GM12878 (cell line): ENCODE measurements around the gene SH2D3A. TPM values are rescaled to one million over a fixed set of nuclear protein-coding genes. Genes with fewer than 3 reads are reported as not detected.

Source experiments
- ATAC-seq: fragments of 200-7000 bp; cut with Tn5 transposase; 3 replicates; pipeline ENCODE4 v1.9.1; 2020; ENCODE audit warnings: mild to moderate bottlenecking, moderate library complexity
- BruUV-seq: library from RNA; stranded (reverse); fragments of 400-500 nt; replicated peaks from 2 replicates; lab custom pipeline; 2021; lab: Mats Ljungman, UMichigan
- CTCF ChIA-PET: fragments of 300-600 bp; sonication (Branson Sonifier 250); formaldehyde crosslinking; extraction: SDS; loops from one replicate; lab custom pipeline; 2021; ENCODE audit warnings: inconsistent platforms; lab: Yijun Ruan, JAX
- POLR2A ChIA-PET: fragments of 350-600 bp; formaldehyde crosslinking; extraction: SDS; loops from one replicate; lab custom pipeline; 2021; ENCODE audit warnings: inconsistent platforms; lab: Charles Lee
- RAD21 ChIA-PET: fragments of 300-600 bp; sonication (Branson Sonifier 250); formaldehyde crosslinking; loops from one replicate; lab custom pipeline; 2023; ENCODE audit warnings: antibody characterized with exemption; ENCODE audit not compliant: unreplicated experiment; lab: Charles Lee
- SMC1A ChIA-PET: fragments of 300-600 bp; sonication (Branson Sonifier 250); formaldehyde crosslinking; loops from one replicate; lab custom pipeline; 2023; ENCODE audit not compliant: unreplicated experiment, uncharacterized antibody; lab: Charles Lee
- DNase-seq: peaks from one replicate; pipeline ENCODE4 v3.0.0-alpha.2; 2011; ENCODE audit warnings: low read depth, low spot score
- FAIRE-seq: peaks from 3 replicates; lab custom pipeline; 2011; peaks lifted over from hg19 to GRCh38; lab: Jason Lieb, UNC
- H2AFZ ChIP-seq: 2 replicates; pipeline ENCODE4 v1.6.0; 2011; ENCODE audit warnings: low read depth, low read length, control low read depth; ENCODE audit not compliant: control insufficient read depth
- H3K27ac ChIP-seq: 2 replicates; pipeline ENCODE4 v1.5.1; 2011; ENCODE audit warnings: control low read depth; ENCODE audit not compliant: control insufficient read depth, insufficient read depth
- H3K27me3 ChIP-seq, 2 experiments: replicated peaks in 1 of 2; 2 replicates each; pipeline versions ENCODE4 v1.6.0 to v1.6.1; 2011; ENCODE audit warnings: low read length in 1 of 2; ENCODE audit not compliant: control insufficient read depth in 2 of 2, insufficient read depth in 2 of 2
- H3K36me3 ChIP-seq, 2 experiments: 2 replicates each; pipeline ENCODE4 v1.5.1; 2011; ENCODE audit warnings: low read length in 1 of 2; ENCODE audit not compliant: control insufficient read depth in 2 of 2, insufficient read depth in 2 of 2
- H3K4me1 ChIP-seq: 2 replicates; pipeline ENCODE4 v1.6.1; 2011; ENCODE audit warnings: mild to moderate bottlenecking, low read length, moderate library complexity, mixed read lengths; ENCODE audit not compliant: control insufficient read depth, insufficient read depth
- H3K4me2 ChIP-seq: 2 replicates; pipeline ENCODE4 v1.6.0; 2011; ENCODE audit warnings: control low read depth; ENCODE audit not compliant: control insufficient read depth, insufficient read depth
- H3K4me3 ChIP-seq: fragments of 200-600 bp; sonication (generic); 2 replicates; pipeline ENCODE4 v1.5.1; 2016
- H3K79me2 ChIP-seq: 2 replicates; pipeline ENCODE4 v1.6.0; 2011; ENCODE audit warnings: low read length; ENCODE audit not compliant: control insufficient read depth, insufficient read depth
- H3K9ac ChIP-seq: 2 replicates; pipeline ENCODE4 v1.8.0; 2011; ENCODE audit warnings: low read length, control low read depth, mixed read lengths; ENCODE audit not compliant: control insufficient read depth, insufficient read depth
- H3K9me3 ChIP-seq: replicated peaks from 3 replicates; pipeline ENCODE4 v1.5.1; 2011; ENCODE audit warnings: mild to moderate bottlenecking, low read length; ENCODE audit not compliant: control insufficient read depth, insufficient read depth
- H4K20me1 ChIP-seq: 2 replicates; pipeline ENCODE4 v1.6.0; 2011; ENCODE audit not compliant: control insufficient read depth, insufficient read depth
- ASH2L ChIP-seq: fragments of 300-600, 200-600 bp; sonication (generic); IDR thresholded peaks from 2 replicates; pipeline ENCODE4 v1.6.1; 2017; ENCODE audit warnings: low read depth, mild to moderate bottlenecking, borderline replicate concordance
- BACH1 ChIP-seq: fragments of 450-650 bp; IDR thresholded peaks from 2 replicates; pipeline ENCODE4 v1.6.1; 2017; ENCODE audit warnings: mild to moderate bottlenecking, borderline replicate concordance
- CHD2 ChIP-seq: IDR thresholded peaks from 2 replicates; pipeline ENCODE4 v1.6.1; 2011; ENCODE audit warnings: low read depth, low read length, improper control_type of control experiment, borderline replicate concordance
- EED ChIP-seq: sonication (generic); IDR thresholded peaks from 2 replicates; pipeline ENCODE4 v1.6.1; 2016; ENCODE audit warnings: antibody characterized with exemption, low read depth
- FOS ChIP-seq: IDR thresholded peaks from 3 replicates; pipeline ENCODE4 v1.6.1; 2011; ENCODE audit warnings: borderline replicate concordance; ENCODE audit not compliant: insufficient read length; ENCODE audit errors: extremely low read depth
- HCFC1 ChIP-seq: fragments of 150-350 bp; IDR thresholded peaks from 2 replicates; pipeline ENCODE4 v1.6.1; 2014; ENCODE audit warnings: low read length
- IRF4 ChIP-seq: IDR thresholded peaks from 2 replicates; pipeline ENCODE4 v1.6.1; 2011; ENCODE audit warnings: low read depth, low read length
- MEF2A ChIP-seq: IDR thresholded peaks from 2 replicates; pipeline ENCODE4 v1.6.1; 2011; ENCODE audit warnings: low read depth, mild to moderate bottlenecking, low read length, moderate library complexity; ENCODE audit not compliant: insufficient read depth
- MEF2B ChIP-seq: fragments of 450-650 bp; IDR thresholded peaks from 2 replicates; pipeline ENCODE4 v1.6.1; 2018; ENCODE audit warnings: mild to moderate bottlenecking, moderate library complexity; ENCODE audit not compliant: partially characterized antibody, poor library complexity, severe bottlenecking
- MYC ChIP-seq: IDR thresholded peaks from 2 replicates; pipeline ENCODE4 v1.6.1; 2011; ENCODE audit warnings: mild to moderate bottlenecking, low read length, moderate library complexity, inconsistent platforms; ENCODE audit not compliant: insufficient read depth, insufficient replicate concordance, insufficient read length, severe bottlenecking
- SP1 ChIP-seq: IDR thresholded peaks from one replicate; pipeline ENCODE4 v1.6.1; 2011; ENCODE audit warnings: low read depth, low read length
- SPI1 ChIP-seq: IDR thresholded peaks from 2 replicates; pipeline ENCODE4 v1.6.1; 2011; ENCODE audit warnings: low read depth, mild to moderate bottlenecking, low read length, moderate library complexity, borderline replicate concordance; ENCODE audit not compliant: insufficient read depth
- STAT1 ChIP-seq: fragments of 450-650 bp; conservative IDR thresholded peaks from 2 replicates; pipeline ENCODE4 v1.6.1; 2014; ENCODE audit warnings: antibody characterized with exemption, mild to moderate bottlenecking
- TAF1 ChIP-seq: IDR thresholded peaks from 2 replicates; pipeline ENCODE4 v1.6.1; 2011; ENCODE audit warnings: mild to moderate bottlenecking, low read depth, low read length, borderline replicate concordance
- ZNF274 ChIP-seq: IDR thresholded peaks from one replicate; pipeline ENCODE4 v1.8.0; 2011; ENCODE audit not compliant: insufficient read length, insufficient read depth
- ZNF622 ChIP-seq: fragments of 450-650 bp; IDR thresholded peaks from 2 replicates; pipeline ENCODE4 v1.6.1; 2017; ENCODE audit warnings: mild to moderate bottlenecking, inconsistent platforms
- WGBS: methylation state at CpG from one replicate; pipeline ENCODE4 v1.1.6; 2016; ENCODE audit warnings: low lambda C conversion rate; ENCODE audit not compliant: insufficient replicate concordance, insufficient coverage; ENCODE audit errors: missing lambda C conversion rate; 5-methylcytosine and 5-hydroxymethylcytosine counted together
- in situ Hi-C: fragments of 300-500 bp; cut with MboI; formaldehyde crosslinking; loops from 9 replicates; pipeline ENCODE4 v1.14.3; 2018; ENCODE audit warnings: mixed read lengths
- intact Hi-C: fragments of 100-400 bp; cut with micrococcal nuclease; formaldehyde crosslinking; loops from one replicate; pipeline ENCODE4 v1.14.2; 2022; ENCODE audit not compliant: unreplicated experiment
- polyA plus RNA-seq, 11 experiments: library from polyadenylated mRNA; depleted of rRNA in 4 of 11; unstranded in 6 of 11; stranded (reverse) in 5 of 11; fragments of >200 nt; fragmentation: Nextera tagmentation in 4 of 11; fragmentation: Illumina TruSeq in 1 of 11; extraction: Ambion mirVana in 4 of 11; extraction: Trizol in 1 of 11; gene quantifications; 1 replicate in 1 of 11; 2 replicates in 10 of 11; pipeline versions ENCODE4 v1.2.1 to v1.2.3, GENCODE V29; 2011 to 2016; ENCODE audit warnings: inconsistent platforms in 2 of 11, missing spikeins in 2 of 11, low read depth in 1 of 11
- total RNA-seq, 4 experiments: library from RNA; depleted of rRNA in 3 of 4; stranded (reverse); fragments of >200 nt in 3 of 4; fragmentation: Illumina TruSeq in 1 of 4; extraction: Trizol in 1 of 4; gene quantifications; 2 replicates each; pipeline versions ENCODE4 v1.2.1 to v1.2.3, GENCODE V29; 2013 to 2021
- TF ChIP-seq, protein P1 (sequence below): fragments of 450-650 bp; IDR thresholded peaks from 2 replicates; pipeline ENCODE4 v1.6.1; 2018; ENCODE audit warnings: mild to moderate bottlenecking, low read depth, moderate library complexity; ENCODE audit not compliant: partially characterized antibody
- TF ChIP-seq, protein P2 (sequence below): IDR thresholded peaks from 2 replicates; pipeline ENCODE4 v1.6.1; 2011; ENCODE audit warnings: borderline replicate concordance, low read depth, mild to moderate bottlenecking, moderate library complexity, low read length; ENCODE audit not compliant: insufficient read depth, poor library complexity, severe bottlenecking

SH2D3A gene
- total and polyA plus RNA-seq, 10 of the 15 experiments (the other 5 are each of a cell fraction or from before 2014, with no cell fraction given): 0.77 to 24.4 (median 9.5) TPM

DNA sequence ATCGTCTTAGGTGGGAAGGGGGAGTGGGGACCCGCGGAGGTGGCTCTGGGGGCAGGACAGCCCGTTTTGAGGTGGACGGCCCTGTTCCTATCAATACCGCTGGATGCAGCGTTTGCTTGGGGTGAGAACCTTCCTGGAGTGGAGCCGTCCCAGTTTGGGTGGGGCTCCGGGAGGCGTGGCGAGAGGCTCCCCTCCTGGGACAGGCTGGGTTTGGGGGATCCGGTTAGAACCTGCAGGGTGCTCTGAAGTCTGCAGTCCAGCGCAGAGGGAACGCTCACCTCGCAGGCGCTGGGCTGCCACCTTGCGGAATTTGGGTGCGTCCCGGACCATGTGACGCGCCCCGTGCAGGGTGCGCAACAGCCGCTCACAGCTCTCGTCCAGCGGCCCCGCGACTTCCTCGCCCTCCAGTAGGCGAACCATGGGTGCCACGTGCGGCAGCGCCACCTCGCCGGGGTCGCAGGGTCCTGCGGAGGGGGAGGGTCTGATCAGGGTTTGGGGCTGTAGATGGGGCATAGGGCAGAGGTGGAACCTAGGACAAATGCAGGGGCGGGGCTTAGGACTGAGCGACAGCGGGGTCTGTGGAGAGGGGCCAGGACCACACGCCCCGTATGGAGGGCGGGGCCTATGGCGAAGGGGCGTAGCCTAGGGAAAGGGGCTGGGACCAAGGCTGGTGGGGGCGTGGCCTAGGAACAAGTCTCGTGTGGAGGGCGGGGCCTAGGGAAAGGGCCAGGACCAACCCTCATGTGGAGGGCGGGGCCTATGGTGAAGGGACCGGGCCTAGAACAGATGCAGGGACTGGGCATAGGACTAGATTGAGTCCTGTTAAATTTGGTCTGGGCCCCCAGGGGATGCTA is 13.8 kb downstream of the SH2D3A start:
- CTCF ChIA-PET: interaction anchor here (0.6 to 1.4 kb wide), 4 partner anchors 10 to 433 kb away, joined by 3 to 7 read pairs (median 4); partner anchors contain the start of genes GPR108 and TNFSF9
- Histone ChIP-seq H3K79me2 (no peaks in the 10 kb centered on the region; the same call in 1 of the 2 replicates), H3K36me3 (peaks cover 9 to 13% of the 10 kb centered on the region in 2 experiments), H4K20me1 (no peaks in the 10 kb centered on the region), H3K27ac (peak overlapping the region; percentile 64), H3K27me3 (no peaks in the 10 kb centered on the region), H2AFZ (peak overlapping the region; percentile 91), H3K9ac (peak overlapping the region; percentile 50; the same call in 1 of the 2 replicates), H3K4me2 (peak overlapping the region; percentile 92), H3K4me1 (peaks cover 18% of the 10 kb centered on the region), H3K4me3 (peak overlapping the region; percentile 48; the same call in 1 of the 2 replicates), H3K9me3 (no peaks in the 10 kb centered on the region)
- DNase-seq (peak; percentile 57), FAIRE-seq (peak; percentile 94), ATAC-seq (peak; percentile 96)
- POLR2A ChIA-PET: interaction anchor here (0.6 kb wide), 1 partner anchor 110 kb away, joined by 3 read pairs; no protein-coding TSS in a partner anchor
- intact Hi-C loops (loop anchor here (5.0 kb wide), 2 partner anchors 109 to 121 kb away; no protein-coding TSS in a partner anchor), in situ Hi-C loops (no loop called here)
- WGBS: 4% methylated on average over 50 of the region's 50 CpGs
- no TSS peak for BruUV-seq
- RAD21 ChIA-PET: interaction anchor here (0.6 to 1.0 kb wide), 5 partner anchors 15 to 242 kb away, joined by 3 to 6 read pairs (median 3); partner anchors contain the start of gene VAV1
- SMC1A ChIA-PET: interaction anchor here (1.0 kb wide), 1 partner anchor 12 kb away, joined by 3 read pairs; no protein-coding TSS in a partner anchor
- TF ChIP-seq TAF1: no peak; the same call in 1 of the 2 replicates
- TF ChIP-seq MEF2B: peak; percentile 55
- TF ChIP-seq MEF2A: no peak
- TF ChIP-seq HCFC1: peak; percentile 11; the same call in 1 of the 2 replicates
- TF ChIP-seq ASH2L: no peak
- TF ChIP-seq SPI1: peak; percentile 28; the same call in 1 of the 2 replicates
- no peak for TF ChIP-seq IRF4
- no peak for TF ChIP-seq ZNF622
- peak; percentile 63 for TF ChIP-seq MYC
- TF ChIP-seq CHD2: 0 out of 2 replicates have a peak, but pooled peaks have one; percentile 61
- TF ChIP-seq FOS: no peak
- no peak for TF ChIP-seq BACH1
- no peak for TF ChIP-seq ZNF274
- TF ChIP-seq, protein P1, sequence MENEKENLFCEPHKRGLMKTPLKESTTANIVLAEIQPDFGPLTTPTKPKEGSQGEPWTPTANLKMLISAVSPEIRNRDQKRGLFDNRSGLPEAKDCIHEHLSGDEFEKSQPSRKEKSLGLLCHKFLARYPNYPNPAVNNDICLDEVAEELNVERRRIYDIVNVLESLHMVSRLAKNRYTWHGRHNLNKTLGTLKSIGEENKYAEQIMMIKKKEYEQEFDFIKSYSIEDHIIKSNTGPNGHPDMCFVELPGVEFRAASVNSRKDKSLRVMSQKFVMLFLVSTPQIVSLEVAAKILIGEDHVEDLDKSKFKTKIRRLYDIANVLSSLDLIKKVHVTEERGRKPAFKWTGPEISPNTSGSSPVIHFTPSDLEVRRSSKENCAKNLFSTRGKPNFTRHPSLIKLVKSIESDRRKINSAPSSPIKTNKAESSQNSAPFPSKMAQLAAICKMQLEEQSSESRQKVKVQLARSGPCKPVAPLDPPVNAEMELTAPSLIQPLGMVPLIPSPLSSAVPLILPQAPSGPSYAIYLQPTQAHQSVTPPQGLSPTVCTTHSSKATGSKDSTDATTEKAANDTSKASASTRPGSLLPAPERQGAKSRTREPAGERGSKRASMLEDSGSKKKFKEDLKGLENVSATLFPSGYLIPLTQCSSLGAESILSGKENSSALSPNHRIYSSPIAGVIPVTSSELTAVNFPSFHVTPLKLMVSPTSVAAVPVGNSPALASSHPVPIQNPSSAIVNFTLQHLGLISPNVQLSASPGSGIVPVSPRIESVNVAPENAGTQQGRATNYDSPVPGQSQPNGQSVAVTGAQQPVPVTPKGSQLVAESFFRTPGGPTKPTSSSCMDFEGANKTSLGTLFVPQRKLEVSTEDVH: no peak
- peak; percentile 19 for TF ChIP-seq SP1
- TF ChIP-seq, protein P2, sequence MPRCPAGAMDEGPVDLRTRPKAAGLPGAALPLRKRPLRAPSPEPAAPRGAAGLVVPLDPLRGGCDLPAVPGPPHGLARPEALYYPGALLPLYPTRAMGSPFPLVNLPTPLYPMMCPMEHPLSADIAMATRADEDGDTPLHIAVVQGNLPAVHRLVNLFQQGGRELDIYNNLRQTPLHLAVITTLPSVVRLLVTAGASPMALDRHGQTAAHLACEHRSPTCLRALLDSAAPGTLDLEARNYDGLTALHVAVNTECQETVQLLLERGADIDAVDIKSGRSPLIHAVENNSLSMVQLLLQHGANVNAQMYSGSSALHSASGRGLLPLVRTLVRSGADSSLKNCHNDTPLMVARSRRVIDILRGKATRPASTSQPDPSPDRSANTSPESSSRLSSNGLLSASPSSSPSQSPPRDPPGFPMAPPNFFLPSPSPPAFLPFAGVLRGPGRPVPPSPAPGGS: no peak
- TF ChIP-seq STAT1: no peak
- peak; percentile 49; the same call in 1 of the 2 replicates for TF ChIP-seq EED
